H1 (cell line): ENCODE results near the gene NEURL1B. TPM values are rescaled to one million over a fixed set of nuclear protein-coding genes. Genes with fewer than 3 reads are reported as not detected.

ENCODE experiments used
- CTCF ChIA-PET: fragments of 300-600 bp; sonication (Branson Sonifier 250); formaldehyde crosslinking; loops from one replicate; lab custom pipeline; 2021; ENCODE audit not compliant: partially characterized antibody; lab: Charles Lee
- POLR2A ChIA-PET: fragments of 300-600 bp; sonication (Branson Sonifier 250); formaldehyde crosslinking; loops from one replicate; lab custom pipeline; 2021; ENCODE audit warnings: inconsistent platforms; ENCODE audit not compliant: partially characterized antibody; lab: Charles Lee
- DNase-seq, 2 experiments: peaks; one replicate each; pipeline versions ENCODE4 v3.0.0 to v3.0.0-alpha.2; 2010 to 2022; ENCODE audit warnings: low spot score in 2 of 2, low read depth in 1 of 2, mixed read lengths in 1 of 2
- FAIRE-seq: peaks from 2 replicates; lab custom pipeline; 2011; peaks lifted over from hg19 to GRCh38; lab: Jason Lieb, UNC
- H2AFZ ChIP-seq: 2 replicates; pipeline ENCODE4 v1.8.1; 2012; ENCODE audit warnings: low read length, inconsistent platforms
- H2AK5ac ChIP-seq: 2 replicates; pipeline ENCODE4 v1.6.1; 2013; ENCODE audit warnings: low read depth, low read length
- H2BK120ac ChIP-seq: replicated peaks from 2 replicates; pipeline ENCODE3; 2013; ENCODE audit warnings: low read depth, low read length, inconsistent platforms
- H2BK12ac ChIP-seq: 2 replicates; pipeline ENCODE4 v1.6.1; 2013; ENCODE audit warnings: low read depth, low read length
- H2BK15ac ChIP-seq: 2 replicates; pipeline ENCODE4 v1.6.1; 2013; ENCODE audit warnings: low read length
- H2BK20ac ChIP-seq: 2 replicates; pipeline ENCODE4 v1.6.1; 2013; ENCODE audit warnings: low read length
- H2BK5ac ChIP-seq: 2 replicates; pipeline ENCODE4 v1.6.1; 2013; ENCODE audit warnings: low read depth, low read length
- H3K14ac ChIP-seq: 2 replicates; pipeline ENCODE4 v1.6.1; 2013; ENCODE audit warnings: inconsistent platforms; ENCODE audit not compliant: insufficient read length
- H3K18ac ChIP-seq: 2 replicates; pipeline ENCODE4 v1.6.1; 2013; ENCODE audit warnings: low read length; ENCODE audit errors: extremely low read depth
- H3K23ac ChIP-seq: 2 replicates; pipeline ENCODE4 v1.6.1; 2013; ENCODE audit warnings: inconsistent platforms; ENCODE audit not compliant: insufficient read length
- H3K23me2 ChIP-seq: 2 replicates; pipeline ENCODE4 v1.6.1; 2013; ENCODE audit warnings: low read depth, low read length
- H3K27ac ChIP-seq: 2 replicates; pipeline ENCODE4 v1.6.1; 2011; ENCODE audit warnings: low read depth, low read length, inconsistent platforms
- H3K27me3 ChIP-seq, 4 experiments: replicated peaks in 1 of 4; 1 replicate in 1 of 4; 2 replicates in 3 of 4; pipeline versions ENCODE4 v1.6.1 to v1.8.1; 2011 to 2013; ENCODE audit warnings: low read length in 3 of 4, mild to moderate bottlenecking in 3 of 4, inconsistent platforms in 2 of 4, mixed read lengths in 2 of 4, moderate library complexity in 1 of 4; ENCODE audit not compliant: control insufficient read depth in 3 of 4, insufficient read depth in 3 of 4; ENCODE audit errors: extremely low read depth in 1 of 4
- H3K36me3 ChIP-seq, 4 experiments: 2 replicates each; pipeline versions ENCODE4 v1.6.1 to v1.8.1; 2011 to 2013; ENCODE audit warnings: mild to moderate bottlenecking in 4 of 4, low read length in 3 of 4, moderate library complexity in 2 of 4, control low read depth in 1 of 4, inconsistent platforms in 1 of 4; ENCODE audit not compliant: insufficient read depth in 4 of 4, control insufficient read depth in 2 of 4
- H3K4ac ChIP-seq: replicated peaks from 2 replicates; pipeline ENCODE3; 2013; ENCODE audit warnings: low read length, low read depth, mixed read lengths, inconsistent platforms; ENCODE audit not compliant: insufficient read length
- H3K4me1 ChIP-seq, 4 experiments: replicated peaks in 1 of 4; 1 replicate in 1 of 4; 2 replicates in 3 of 4; pipeline versions ENCODE4 v1.6.1 to v1.8.1; 2011 to 2013; ENCODE audit warnings: low read length in 3 of 4, inconsistent platforms in 2 of 4, mixed read lengths in 1 of 4; ENCODE audit not compliant: insufficient read depth in 4 of 4, control insufficient read depth in 3 of 4
- H3K4me2 ChIP-seq, 2 experiments: 2 replicates each; pipeline versions ENCODE4 v1.6.1 to v1.8.1; 2011 to 2013; ENCODE audit warnings: low read depth in 2 of 2, low read length in 2 of 2, control low read depth in 1 of 2, inconsistent platforms in 1 of 2, mild to moderate bottlenecking in 1 of 2; ENCODE audit not compliant: insufficient read depth in 1 of 2
- H3K4me3 ChIP-seq, 4 experiments: fragments of 200-600, 300-600 bp in 1 of 4; sonication (generic), shearing (Covaris generic), sonication (Bioruptor Twin) in 1 of 4; 2 replicates each; pipeline versions ENCODE4 v1.5.1 to v1.8.1; 2011 to 2016; ENCODE audit warnings: low read length in 4 of 4, low read depth in 3 of 4, control low read depth in 2 of 4, inconsistent platforms in 2 of 4, mild to moderate bottlenecking in 2 of 4, mixed read lengths in 1 of 4, moderate library complexity in 1 of 4; ENCODE audit not compliant: insufficient read depth in 2 of 4; ENCODE audit errors: extremely low read depth in 1 of 4
- H3K56ac ChIP-seq: replicated peaks from 2 replicates; pipeline ENCODE3; 2013; ENCODE audit warnings: low read depth, mild to moderate bottlenecking, mixed read lengths, low read length, inconsistent platforms; ENCODE audit not compliant: insufficient read length
- H3K79me1 ChIP-seq: 2 replicates; pipeline ENCODE4 v1.6.1; 2013; ENCODE audit warnings: low read depth, low read length, control low read depth
- H3K79me2 ChIP-seq, 2 experiments: 2 replicates each; pipeline versions ENCODE4 v1.6.1 to v1.8.1; 2012 to 2013; ENCODE audit warnings: low read length in 2 of 2, mild to moderate bottlenecking in 2 of 2, inconsistent platforms in 1 of 2; ENCODE audit not compliant: insufficient read depth in 2 of 2, control insufficient read depth in 1 of 2
- H3K9ac ChIP-seq, 4 experiments: replicated peaks in 1 of 4; 1 replicate in 1 of 4; 2 replicates in 3 of 4; pipeline versions ENCODE4 v1.6.1 to v1.8.1; 2011 to 2013; ENCODE audit warnings: low read depth in 3 of 4, low read length in 3 of 4, control low read depth in 2 of 4, mild to moderate bottlenecking in 2 of 4, moderate library complexity in 2 of 4, inconsistent platforms in 1 of 4; ENCODE audit errors: extremely low read depth in 1 of 4
- H3K9me3 ChIP-seq, 2 experiments: 2 replicates each; pipeline versions ENCODE4 v1.6.1 to v1.8.1; 2012 to 2013; ENCODE audit warnings: mild to moderate bottlenecking in 2 of 2, moderate library complexity in 2 of 2, control low read depth in 1 of 2, inconsistent platforms in 1 of 2, low read depth in 1 of 2, low read length in 1 of 2, mixed read lengths in 1 of 2; ENCODE audit not compliant: insufficient read depth in 2 of 2
- H4K20me1 ChIP-seq, 2 experiments: replicated peaks in 1 of 2; 2 replicates each; pipeline versions ENCODE3 to v1.8.1; 2011 to 2013; ENCODE audit warnings: inconsistent platforms in 2 of 2, low read length in 2 of 2, mild to moderate bottlenecking in 1 of 2; ENCODE audit not compliant: insufficient read depth in 2 of 2, control insufficient read depth in 1 of 2
- H4K5ac ChIP-seq: 2 replicates; pipeline ENCODE4 v1.6.1; 2013; ENCODE audit warnings: low read length, low read depth, mixed read lengths, inconsistent platforms; ENCODE audit not compliant: insufficient read length
- H4K8ac ChIP-seq: 2 replicates; pipeline ENCODE4 v1.8.0; 2013; ENCODE audit warnings: mild to moderate bottlenecking, moderate library complexity, low read length, inconsistent platforms; ENCODE audit not compliant: insufficient read depth; ENCODE audit errors: extremely low read depth
- H4K91ac ChIP-seq: replicated peaks from 2 replicates; pipeline ENCODE3; 2013; ENCODE audit warnings: low read length, mixed read lengths, inconsistent platforms; ENCODE audit not compliant: insufficient read length
- BACH1 ChIP-seq: IDR thresholded peaks from 2 replicates; pipeline ENCODE4 v1.6.1; 2012; ENCODE audit warnings: low read length, improper control_type of control experiment
- CBX5 ChIP-seq: fragments of 300-800, 300-1000 bp; sonication (generic); IDR thresholded peaks from 2 replicates; pipeline ENCODE4 v1.7.1; 2016; ENCODE audit warnings: antibody characterized with exemption, low read length, low read depth
- EP300 ChIP-seq, 2 experiments: IDR thresholded peaks; 1 replicate in 1 of 2; 2 replicates in 1 of 2; pipeline ENCODE4 v1.6.1; 2011 to 2012; ENCODE audit warnings: low read depth in 2 of 2, low read length in 2 of 2, mild to moderate bottlenecking in 2 of 2, borderline replicate concordance in 1 of 2, inconsistent platforms in 1 of 2, moderate library complexity in 1 of 2
- KDM5A ChIP-seq: fragments of 200-600 bp; IDR thresholded peaks from 2 replicates; pipeline ENCODE4 v1.7.1; 2012; ENCODE audit warnings: mild to moderate bottlenecking, low read length, inconsistent platforms, mixed read lengths
- MAFK ChIP-seq: IDR thresholded peaks from 2 replicates; pipeline ENCODE4 v1.6.1; 2012; ENCODE audit warnings: low read depth, mild to moderate bottlenecking, improper control_type of control experiment, low read length
- POLR2AphosphoS5 ChIP-seq: IDR thresholded peaks from 2 replicates; pipeline ENCODE4 v1.6.1; 2011; ENCODE audit warnings: low read depth, low read length
- RFX5 ChIP-seq: IDR thresholded peaks from 2 replicates; pipeline ENCODE4 v1.6.1; 2011; ENCODE audit warnings: low read depth, low read length, improper control_type of control experiment, borderline replicate concordance
- RXRA ChIP-seq: IDR thresholded peaks from 2 replicates; pipeline ENCODE4 v1.6.1; 2011; ENCODE audit warnings: low read depth, mild to moderate bottlenecking, low read length, moderate library complexity; ENCODE audit not compliant: insufficient read depth
- SIRT6 ChIP-seq: IDR thresholded peaks from one replicate; pipeline ENCODE4 v1.7.1; 2012; ENCODE audit warnings: low read length, inconsistent platforms
- SP2 ChIP-seq: IDR thresholded peaks from 2 replicates; pipeline ENCODE4 v1.6.1; 2012; ENCODE audit warnings: mild to moderate bottlenecking, low read length, inconsistent platforms
- TAF7 ChIP-seq: optimal IDR thresholded peaks from 2 replicates; pipeline ENCODE3; 2011; ENCODE audit warnings: low read depth, mild to moderate bottlenecking, inconsistent platforms, low read length, moderate library complexity, borderline replicate concordance
- TEAD4 ChIP-seq: IDR thresholded peaks from 2 replicates; pipeline ENCODE4 v1.6.1; 2012; ENCODE audit warnings: low read depth, low read length, inconsistent platforms, mixed read lengths
- YY1 ChIP-seq: IDR thresholded peaks from 2 replicates; pipeline ENCODE4 v1.6.1; 2011; ENCODE audit warnings: low read depth, mild to moderate bottlenecking, low read length
- WGBS, 2 experiments: shearing (Covaris generic) in 1 of 2; methylation state at CpG; one replicate each; pipeline versions ENCODE4 v1.1.6 to v1.1.7; 2013 to 2015; ENCODE audit warnings: low lambda C conversion rate in 2 of 2, mixed read lengths in 2 of 2, inconsistent platforms in 1 of 2, low coverage in 1 of 2, missing lambda C conversion rate in 1 of 2; ENCODE audit not compliant: insufficient replicate concordance in 2 of 2, insufficient coverage in 1 of 2, insufficient read length in 1 of 2; ENCODE audit errors: extremely low coverage in 1 of 2, missing lambda C conversion rate in 1 of 2; 5-methylcytosine and 5-hydroxymethylcytosine counted together
- polyA plus RNA-seq, 7 experiments: library from polyadenylated mRNA; depleted of rRNA in 3 of 7; stranded (reverse) in 5 of 7; unstranded in 2 of 7; fragments of >200 nt in 5 of 7; fragments of 200-250 nt in 2 of 7; gene quantifications; 1 replicate in 5 of 7; 2 replicates in 1 of 7; 4 replicates in 1 of 7; pipeline versions ENCODE4 v1.2.1 to v1.2.3, GENCODE V29; 2011 to 2013; ENCODE audit warnings: missing spikeins in 2 of 7, mixed read lengths in 2 of 7
- total RNA-seq: library from RNA; stranded (reverse); fragmentation: NEBNext Ultra II Directional; extraction: Animal tissue kit (Norgen Biotek cat#: 25700); gene quantifications from 2 replicates; pipeline ENCODE4 v1.2.1, GENCODE V29; 2021

NEURL1B gene
- total and polyA plus RNA-seq, 2 of the 8 experiments (the other 6 are each of a cell fraction or from before 2014, with no cell fraction given) = 3.3 to 6.1 TPM

DNA sequence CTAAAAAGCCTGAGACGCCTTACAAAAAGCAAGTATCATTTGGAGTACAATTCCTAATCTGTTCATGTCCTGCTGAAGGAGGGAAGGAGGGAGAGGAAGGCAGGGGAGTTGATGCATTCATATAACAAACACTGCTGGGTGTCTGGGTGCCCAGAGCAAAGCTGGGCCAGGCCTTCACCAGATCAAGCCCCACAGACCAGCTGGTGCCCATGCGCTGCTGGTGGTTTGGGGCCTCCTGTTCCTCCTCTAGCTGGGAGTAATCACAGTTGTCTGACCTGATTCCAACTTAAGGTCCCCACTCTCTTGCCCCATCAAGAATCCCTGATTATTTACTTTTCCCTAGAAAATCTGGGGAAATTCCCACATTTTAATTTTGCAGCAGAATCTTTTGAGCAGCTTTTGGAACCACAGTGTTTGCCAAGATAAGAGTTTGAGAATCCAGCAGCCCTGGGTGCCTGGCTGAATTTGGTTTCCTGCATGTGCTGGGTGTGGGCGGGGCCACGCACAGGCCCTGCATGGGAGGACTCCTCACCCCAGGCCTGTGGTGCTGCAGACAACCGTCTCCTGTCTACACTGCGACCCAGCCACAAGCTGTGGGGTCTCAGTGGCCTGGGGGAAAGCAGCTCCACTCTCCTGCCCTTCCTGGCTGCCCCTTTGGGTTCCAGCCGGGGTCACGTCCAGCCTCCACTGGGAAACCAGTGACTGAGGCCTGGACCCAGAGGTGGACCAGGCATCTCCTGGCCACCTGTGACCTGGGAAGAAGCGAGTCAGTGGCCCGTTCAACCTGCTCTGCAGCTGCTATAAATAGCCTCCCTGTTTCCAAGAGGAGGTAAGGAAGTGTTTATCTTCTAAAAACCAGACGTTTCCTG is 47.5 kb downstream of the NEURL1B start:
- Histone ChIP-seq H3K27ac (no peak overlapping the region), H3K4ac (no peak overlapping the region), H3K36me3 (no peaks in the 10 kb centered on the region), H2BK120ac (no peak overlapping the region), H3K23ac (no peak overlapping the region), H3K9ac (no peak overlapping the region), H3K9me3 (no peaks in the 10 kb centered on the region), H2AK5ac (no peak overlapping the region), H3K56ac (no peak overlapping the region), H3K4me1 (peaks cover 0 to 7% (median 0%) of the 10 kb centered on the region in 4 experiments; a peak in 2 of 7 replicates), H4K20me1 (no peaks in the 10 kb centered on the region), H2BK5ac (no peak overlapping the region), H4K91ac (no peak overlapping the region), H3K14ac (no peak overlapping the region), H4K8ac (no peak overlapping the region), H3K23me2 (peaks cover 3% of the 10 kb centered on the region), H3K18ac (no peak overlapping the region), H3K4me2 (no peak overlapping the region), H2BK12ac (no peak overlapping the region), H2BK20ac (no peak overlapping the region), H2AFZ (no peak overlapping the region), H3K27me3 (peaks cover 5 to 20% (median 16%) of the 10 kb centered on the region in 4 experiments), H3K79me1 (no peaks in the 10 kb centered on the region), H4K5ac (no peak overlapping the region), H3K4me3 (no peak overlapping the region), H3K79me2 (no peaks in the 10 kb centered on the region), H2BK15ac (no peak overlapping the region)
- ChIA-PET CTCF (interaction anchor here (0.7 to 10.6 kb wide), 9 partner anchors 9 to 244 kb away, joined by 3 to 113 read pairs (median 4); no protein-coding TSS in a partner anchor), POLR2A (interaction anchor here (0.7 to 0.9 kb wide), 2 partner anchors 10 to 144 kb away, joined by 3 read pairs; no protein-coding TSS in a partner anchor)
- FAIRE-seq = no peak
- WGBS, 2 experiments = 90% methylated on average over 11 of the region's 11 CpGs; no CpG with 5 or more reads in 1 of the 2 experiments
- DNase-seq = no peak
- TF ChIP-seq SP2 (no peak), TAF7 (no peak), YY1 (no peak), RXRA (no peak), MAFK (no peak), BACH1 (no peak), KDM5A (no peak), SIRT6 (no peak), TEAD4 (no peak), POLR2AphosphoS5 (no peak), EP300 (IDR thresholded peaks at IDR 0.05; ENCODE audit: borderline replicate concordance in 1 of 2, low read depth in 2 of 2, low read length in 2 of 2) (no peak), CBX5 (no peak), RFX5 (no peak)
